Measurements from ENCODE around the gene PALD1.

DNA sequence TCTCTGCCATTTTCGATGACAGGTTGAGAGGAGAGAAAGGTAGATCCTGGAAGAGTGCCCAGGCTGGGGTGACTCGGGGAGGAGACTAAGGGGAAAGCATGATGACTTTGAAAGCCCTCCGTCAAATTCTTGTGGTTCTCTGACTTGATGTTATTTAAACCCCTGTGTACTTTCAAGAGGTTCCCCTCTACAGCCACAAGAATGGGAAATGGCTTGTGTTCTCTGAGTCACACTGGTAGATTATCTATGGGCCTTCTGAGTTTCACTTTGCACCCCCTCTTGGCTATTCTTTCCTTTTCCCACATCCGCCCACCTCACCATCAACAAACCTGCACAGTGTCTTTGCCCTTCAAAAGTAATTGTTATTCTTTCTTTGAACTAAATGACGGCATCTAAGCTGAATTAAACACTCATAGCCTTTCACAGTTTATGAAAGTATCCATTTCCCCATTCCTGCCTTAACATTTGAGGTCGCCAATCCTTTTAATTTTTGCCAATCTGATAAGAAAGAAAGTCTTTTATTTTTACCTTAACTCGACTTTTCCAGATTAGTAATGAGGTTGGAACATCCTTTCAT is 99.9 kb downstream of the PALD1 start:
- TF ChIP-seq, protein P1, sequence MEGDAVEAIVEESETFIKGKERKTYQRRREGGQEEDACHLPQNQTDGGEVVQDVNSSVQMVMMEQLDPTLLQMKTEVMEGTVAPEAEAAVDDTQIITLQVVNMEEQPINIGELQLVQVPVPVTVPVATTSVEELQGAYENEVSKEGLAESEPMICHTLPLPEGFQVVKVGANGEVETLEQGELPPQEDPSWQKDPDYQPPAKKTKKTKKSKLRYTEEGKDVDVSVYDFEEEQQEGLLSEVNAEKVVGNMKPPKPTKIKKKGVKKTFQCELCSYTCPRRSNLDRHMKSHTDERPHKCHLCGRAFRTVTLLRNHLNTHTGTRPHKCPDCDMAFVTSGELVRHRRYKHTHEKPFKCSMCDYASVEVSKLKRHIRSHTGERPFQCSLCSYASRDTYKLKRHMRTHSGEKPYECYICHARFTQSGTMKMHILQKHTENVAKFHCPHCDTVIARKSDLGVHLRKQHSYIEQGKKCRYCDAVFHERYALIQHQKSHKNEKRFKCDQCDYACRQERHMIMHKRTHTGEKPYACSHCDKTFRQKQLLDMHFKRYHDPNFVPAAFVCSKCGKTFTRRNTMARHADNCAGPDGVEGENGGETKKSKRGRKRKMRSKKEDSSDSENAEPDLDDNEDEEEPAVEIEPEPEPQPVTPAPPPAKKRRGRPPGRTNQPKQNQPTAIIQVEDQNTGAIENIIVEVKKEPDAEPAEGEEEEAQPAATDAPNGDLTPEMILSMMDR (IDR thresholded peaks at IDR 0.05; ENCODE audit: insufficient read depth, low read length, poor library complexity, severe bottlenecking): no peak
- no peak for TF ChIP-seq EZH2phosphoT487 (conservative IDR thresholded peaks at IDR 0.05; ENCODE audit: low read length)

All from SU-DHL-6 (cell line).